Mucosa of descending colon (tissue), 3 donors: ENCODE results near the gene SCMH1. TPM values are rescaled to one million over a fixed set of nuclear protein-coding genes. Genes with fewer than 3 reads are reported as not detected.

ENCODE experiments used
- ATAC-seq: fragments of 200-7000 bp; cut with Tn5 transposase; one replicate; pipeline ENCODE4 v1.9.1; 2020; ENCODE audit warnings: mild to moderate bottlenecking, moderate library complexity
- DNase-seq, 3 donors: peaks; one replicate each; pipeline ENCODE4 v3.0.0-alpha.2; 2020
- H3K36me3 ChIP-seq: fragments of 200-600 bp; one replicate; pipeline ENCODE4 v1.8.0; 2021; ENCODE audit warnings: low read depth, mild to moderate bottlenecking
- H3K4me1 ChIP-seq: fragments of 200-600 bp; one replicate; pipeline ENCODE4 v1.8.0; 2021; ENCODE audit warnings: low read depth, mild to moderate bottlenecking
- H3K4me3 ChIP-seq: fragments of 200-600 bp; one replicate; pipeline ENCODE4 v1.8.0; 2021; ENCODE audit warnings: mild to moderate bottlenecking
- H3K9me3 ChIP-seq: fragments of 200-600 bp; one replicate; pipeline ENCODE4 v1.8.0; 2021; ENCODE audit warnings: mild to moderate bottlenecking
- intact Hi-C, 2 donors: fragments of 100-400 bp; cut with DNase I in 1 of 2; cut with micrococcal nuclease in 1 of 2; formaldehyde crosslinking; loops; one replicate each; pipeline versions ENCODE4 v1.11.0 to v1.11.1; 2022; cut with DNase I, micrococcal nuclease
- total RNA-seq, 3 donors: library from RNA; stranded (reverse); fragmentation: NEBNext Ultra II Directional in 2 of 3; extraction: Animal tissue kit (Norgen Biotek cat#: 25700) in 2 of 3; gene quantifications; one replicate each; pipeline versions ENCODE4 v1.2.1 to v1.2.4, GENCODE V29; 2021 to 2023
- TF ChIP-seq, protein P1 (sequence below): fragments of 200-600 bp; IDR thresholded peaks from one replicate; pipeline ENCODE4 v1.8.0; 2022; ENCODE audit warnings: antibody characterized with exemption, mild to moderate bottlenecking
- donor health status: DM: no; HTN: no; CAD: no; lungs with moderate emphysema.
- donor health status: DM: no; HTN: no; CAD: no.
- donor health status: DM: no; HTN: yes; CAD: no.

The SCMH1 gene
- total RNA-seq, 3 donors from 2014 or later = 25.1 to 66.9 (median 35.6) TPM

DNA sequence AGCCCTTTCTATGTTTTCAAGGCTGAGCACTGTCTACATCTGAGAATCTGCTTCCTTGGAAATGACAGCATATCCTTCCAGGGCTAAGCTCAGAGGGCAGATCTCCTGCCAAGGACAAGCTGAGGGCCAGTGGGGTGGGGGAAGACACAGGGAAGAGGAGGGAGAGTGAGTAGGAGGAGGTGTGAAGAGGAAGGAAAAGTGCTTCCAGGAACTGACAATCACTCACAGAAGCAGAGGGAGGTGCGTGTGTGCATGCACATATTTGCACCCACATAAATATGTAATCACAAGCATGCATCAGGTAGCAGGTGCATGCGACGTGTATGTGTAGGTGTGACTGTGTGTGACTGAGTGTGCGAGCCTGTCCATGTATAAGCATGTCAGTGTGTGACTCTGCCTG lies 43.7 kb upstream of the SCMH1 start:
- Histone ChIP-seq H3K9me3 (no peaks in the 10 kb centered on the region), H3K4me3 (no peak overlapping the region), H3K4me1 (no peaks in the 10 kb centered on the region), H3K36me3 (no peaks in the 10 kb centered on the region)
- DNase-seq = no peak
- ATAC-seq = no peak
- intact Hi-C loops = no loop called here
- TF ChIP-seq, protein P1, sequence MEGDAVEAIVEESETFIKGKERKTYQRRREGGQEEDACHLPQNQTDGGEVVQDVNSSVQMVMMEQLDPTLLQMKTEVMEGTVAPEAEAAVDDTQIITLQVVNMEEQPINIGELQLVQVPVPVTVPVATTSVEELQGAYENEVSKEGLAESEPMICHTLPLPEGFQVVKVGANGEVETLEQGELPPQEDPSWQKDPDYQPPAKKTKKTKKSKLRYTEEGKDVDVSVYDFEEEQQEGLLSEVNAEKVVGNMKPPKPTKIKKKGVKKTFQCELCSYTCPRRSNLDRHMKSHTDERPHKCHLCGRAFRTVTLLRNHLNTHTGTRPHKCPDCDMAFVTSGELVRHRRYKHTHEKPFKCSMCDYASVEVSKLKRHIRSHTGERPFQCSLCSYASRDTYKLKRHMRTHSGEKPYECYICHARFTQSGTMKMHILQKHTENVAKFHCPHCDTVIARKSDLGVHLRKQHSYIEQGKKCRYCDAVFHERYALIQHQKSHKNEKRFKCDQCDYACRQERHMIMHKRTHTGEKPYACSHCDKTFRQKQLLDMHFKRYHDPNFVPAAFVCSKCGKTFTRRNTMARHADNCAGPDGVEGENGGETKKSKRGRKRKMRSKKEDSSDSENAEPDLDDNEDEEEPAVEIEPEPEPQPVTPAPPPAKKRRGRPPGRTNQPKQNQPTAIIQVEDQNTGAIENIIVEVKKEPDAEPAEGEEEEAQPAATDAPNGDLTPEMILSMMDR = no peak

DNA sequence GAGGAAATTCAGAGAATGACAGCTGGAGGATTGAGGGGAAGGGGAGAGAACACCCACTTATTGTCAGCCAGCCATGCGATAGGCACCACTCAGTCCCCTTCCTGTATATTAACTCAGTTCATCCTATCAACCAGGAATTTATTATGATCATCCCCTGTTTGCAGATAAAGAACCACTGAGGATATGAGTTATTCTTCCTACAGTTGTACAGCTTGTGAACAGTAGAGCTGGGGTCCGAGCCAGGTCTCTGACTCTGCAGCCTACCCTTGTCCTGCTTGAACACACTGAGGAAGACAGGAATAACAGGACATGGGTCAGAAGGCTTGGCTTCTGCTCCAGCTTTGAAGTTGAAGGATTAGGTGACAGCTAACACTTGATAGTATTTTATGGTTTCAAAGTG lies 42.0 kb upstream of the SCMH1 start:
- DNase-seq (no peak), ATAC-seq (no peak)
- TF ChIP-seq, protein P1 = no peak
- no peak overlapping the region for H3K4me3 ChIP-seq
- no peaks in the 10 kb centered on the region for H3K9me3 ChIP-seq
- no peaks in the 10 kb centered on the region for H3K36me3 ChIP-seq
- intact Hi-C loops = loop anchor here in 1 of 2 donors (5.0 kb wide), 1 partner anchor 133 kb away; no protein-coding TSS in a partner anchor
- no peaks in the 10 kb centered on the region for H3K4me1 ChIP-seq

DNA sequence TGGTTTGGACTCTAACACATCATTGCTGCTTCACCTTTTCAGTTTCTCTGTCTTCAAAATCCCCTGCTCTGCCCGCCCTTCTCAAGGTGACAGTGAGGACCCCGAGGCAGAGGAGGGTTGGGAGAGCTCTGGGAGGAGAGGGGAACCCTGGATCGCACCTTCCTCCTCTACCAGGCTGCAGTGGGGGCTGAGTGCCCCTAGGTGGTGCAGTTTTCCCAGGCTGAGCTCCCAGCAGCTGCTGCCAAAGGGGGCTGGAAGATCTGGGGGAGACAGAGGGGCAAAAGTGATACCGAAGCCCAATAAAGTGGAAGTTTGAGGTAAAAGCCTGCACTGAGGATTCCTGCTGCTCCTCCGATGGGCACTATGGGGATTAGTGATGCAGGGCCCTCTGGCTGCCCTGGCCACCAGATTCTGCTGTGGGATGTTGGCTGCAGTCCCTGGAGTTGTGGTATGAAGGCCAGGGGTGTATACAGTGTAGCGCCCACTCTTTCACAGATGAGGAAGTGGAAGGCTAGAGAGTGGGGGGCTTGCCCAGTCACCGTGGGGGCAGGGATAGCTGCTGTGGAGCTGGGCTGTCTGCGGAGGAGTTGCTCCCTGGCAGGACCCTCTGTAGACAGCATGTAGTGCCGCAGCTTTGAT lies 40.7 kb upstream of the SCMH1 start:
- DNase-seq (peak in 2 of 3 donors; percentile 36 to 44), ATAC-seq (peak; percentile 66)
- no peaks in the 10 kb centered on the region for H3K36me3 ChIP-seq
- intact Hi-C loops = loop anchor here in 1 of 2 donors (5.0 kb wide), 1 partner anchor 135 kb away; no protein-coding TSS in a partner anchor
- TF ChIP-seq, protein P1 = peak; percentile 53
- H3K4me1 ChIP-seq = no peaks in the 10 kb centered on the region
- H3K9me3 ChIP-seq = no peaks in the 10 kb centered on the region
- no peak overlapping the region for H3K4me3 ChIP-seq

DNA sequence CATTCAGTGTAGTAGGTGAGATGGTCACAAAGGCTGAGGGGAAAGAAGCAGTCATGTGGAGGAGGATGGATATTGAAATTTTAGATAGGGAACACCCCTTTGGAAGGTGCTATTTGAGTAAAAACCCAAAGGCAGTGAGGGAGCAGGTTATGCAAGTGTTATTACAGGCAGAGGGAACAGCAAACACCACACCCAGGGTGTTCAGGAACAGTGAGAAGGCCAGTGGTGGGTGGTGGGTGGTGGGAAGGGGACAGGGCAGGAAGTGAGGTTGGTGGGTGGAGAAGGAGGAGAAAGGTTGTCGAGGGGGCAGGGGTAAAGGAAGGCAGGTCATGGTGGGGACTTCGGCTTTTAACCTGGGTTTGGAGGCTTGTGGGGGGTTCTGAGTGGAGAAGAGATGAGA lies 39.2 kb upstream of the SCMH1 start:
- TF ChIP-seq, protein P1 = no peak
- Histone ChIP-seq H3K36me3 (no peaks in the 10 kb centered on the region), H3K9me3 (no peaks in the 10 kb centered on the region), H3K4me1 (no peaks in the 10 kb centered on the region), H3K4me3 (no peak overlapping the region)
- intact Hi-C loops = loop anchor here in 1 of 2 donors (5.0 kb wide), 1 partner anchor 136 kb away; no protein-coding TSS in a partner anchor
- no peak for DNase-seq
- peak; percentile 57 for ATAC-seq

DNA sequence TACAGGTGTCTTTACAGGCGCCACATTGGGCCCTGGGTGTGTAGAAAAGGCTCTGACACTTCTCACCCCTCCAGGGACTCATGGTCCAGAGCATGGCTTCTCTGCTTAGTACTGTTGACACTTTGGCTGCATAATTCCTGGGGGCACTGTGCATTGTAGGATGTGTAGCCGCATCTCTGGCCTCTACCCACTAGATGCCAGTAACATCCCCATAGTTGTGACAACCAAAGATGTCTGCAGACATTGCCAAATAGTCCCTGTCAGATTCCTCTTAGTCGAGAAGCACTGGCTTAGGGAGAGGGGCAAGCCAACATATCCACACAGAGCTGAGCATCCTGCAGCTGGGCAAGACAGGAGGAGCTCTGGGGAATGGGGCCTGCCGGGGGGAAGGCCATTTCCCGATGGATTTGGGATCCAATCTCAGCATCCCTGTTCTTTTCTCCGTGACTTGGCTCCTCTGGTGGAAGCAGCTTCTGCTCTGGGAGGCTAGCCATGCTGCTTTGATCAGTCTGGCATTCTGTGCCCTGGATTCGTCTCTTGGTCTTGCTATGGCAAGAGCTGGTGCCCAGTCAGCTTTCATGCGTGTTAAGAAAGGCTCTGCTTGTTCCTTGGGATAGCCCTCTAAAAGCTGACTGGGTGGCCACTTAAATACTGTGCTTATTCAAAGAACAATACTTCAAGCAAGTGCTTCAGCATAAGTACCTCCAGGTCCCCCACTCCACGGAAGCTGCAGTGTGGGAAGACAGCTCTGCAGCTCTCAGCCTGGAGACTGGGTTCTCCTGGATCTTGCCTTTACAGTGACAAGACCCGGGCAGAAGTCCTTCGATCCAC lies 38.3 kb upstream of the SCMH1 start:
- TF ChIP-seq, protein P1 = no peak
- no peak for ATAC-seq
- H3K4me3 ChIP-seq = no peak overlapping the region
- intact Hi-C loops = loop anchor here in 1 of 2 donors (5.0 kb wide), 1 partner anchor 137 kb away; no protein-coding TSS in a partner anchor
- DNase-seq = no peak
- no peaks in the 10 kb centered on the region for H3K9me3 ChIP-seq
- no peaks in the 10 kb centered on the region for H3K4me1 ChIP-seq
- H3K36me3 ChIP-seq = no peaks in the 10 kb centered on the region
